Hepatic stellate cell (primary cell): ENCODE results near the gene XCL1.

Experiments
- DNase-seq: peaks from one replicate; pipeline ENCODE4 v3.0.0; 2011; ENCODE audit warnings: low spot score

XCL1 gene

DNA sequence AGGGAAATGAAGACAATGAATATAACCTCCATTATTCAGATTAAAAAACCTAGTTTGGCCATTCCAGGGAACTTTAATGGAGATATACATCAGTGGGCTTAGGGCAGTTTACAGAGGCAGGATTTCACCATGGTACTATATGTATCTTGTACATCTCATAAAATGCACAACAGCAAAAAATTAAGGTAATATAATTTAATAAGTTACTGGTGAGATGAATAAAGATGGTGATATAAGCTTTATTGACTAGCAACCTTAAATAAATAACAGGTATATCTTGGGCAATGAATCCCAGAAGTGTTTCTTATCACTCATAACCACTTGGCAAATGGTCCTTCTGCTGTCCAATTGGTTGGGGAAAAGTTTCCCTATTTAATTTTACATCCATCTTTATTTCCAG, 29.0 kb downstream of the XCL1 start:
- no peak for DNase-seq

DNA sequence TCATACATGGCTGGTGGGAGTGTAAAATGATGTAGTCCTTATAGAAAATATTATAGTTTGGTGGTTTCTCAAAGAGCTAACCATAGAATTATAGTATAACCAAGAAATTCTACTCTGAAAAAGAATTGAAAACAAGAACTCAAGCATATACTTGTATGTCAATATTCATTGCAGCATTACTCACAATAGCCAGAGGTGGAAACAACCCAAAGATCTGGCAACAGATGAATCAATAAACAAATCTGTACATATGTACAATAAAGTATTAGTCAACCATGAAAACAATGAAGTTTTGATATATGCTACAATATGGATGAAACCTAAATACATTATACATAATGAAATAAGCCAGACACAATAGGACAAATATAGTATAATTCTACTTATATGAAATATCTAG, 29.7 kb downstream of the XCL1 start:
- no peak for DNase-seq

DNA sequence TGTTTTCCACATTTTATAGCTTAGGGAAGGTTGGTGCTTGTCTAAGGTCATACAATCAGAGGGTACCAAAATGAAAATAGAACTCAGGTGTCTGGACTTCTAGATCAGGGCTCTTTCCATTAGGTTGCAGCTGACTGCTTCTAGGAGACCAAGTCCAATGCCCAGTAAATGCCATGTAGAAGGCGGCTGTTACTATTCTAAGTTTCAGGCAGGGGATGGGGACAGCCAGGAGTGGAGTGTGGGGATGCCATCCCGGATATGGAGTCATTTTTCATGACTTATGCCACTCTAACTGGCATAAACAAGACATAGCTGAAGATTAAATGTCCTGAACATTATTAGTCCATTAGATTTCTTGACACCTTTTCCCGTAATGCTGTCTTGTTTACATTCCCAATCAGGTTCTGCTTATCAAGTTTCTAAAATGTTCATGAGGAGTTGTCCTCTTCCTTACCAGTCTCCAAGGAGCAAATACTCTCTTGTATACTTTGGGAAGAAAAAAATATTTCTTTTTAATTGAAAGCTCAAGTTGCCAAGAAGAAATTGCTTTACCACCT, 31.5 kb downstream of the XCL1 start:
- DNase-seq = no peak

DNA sequence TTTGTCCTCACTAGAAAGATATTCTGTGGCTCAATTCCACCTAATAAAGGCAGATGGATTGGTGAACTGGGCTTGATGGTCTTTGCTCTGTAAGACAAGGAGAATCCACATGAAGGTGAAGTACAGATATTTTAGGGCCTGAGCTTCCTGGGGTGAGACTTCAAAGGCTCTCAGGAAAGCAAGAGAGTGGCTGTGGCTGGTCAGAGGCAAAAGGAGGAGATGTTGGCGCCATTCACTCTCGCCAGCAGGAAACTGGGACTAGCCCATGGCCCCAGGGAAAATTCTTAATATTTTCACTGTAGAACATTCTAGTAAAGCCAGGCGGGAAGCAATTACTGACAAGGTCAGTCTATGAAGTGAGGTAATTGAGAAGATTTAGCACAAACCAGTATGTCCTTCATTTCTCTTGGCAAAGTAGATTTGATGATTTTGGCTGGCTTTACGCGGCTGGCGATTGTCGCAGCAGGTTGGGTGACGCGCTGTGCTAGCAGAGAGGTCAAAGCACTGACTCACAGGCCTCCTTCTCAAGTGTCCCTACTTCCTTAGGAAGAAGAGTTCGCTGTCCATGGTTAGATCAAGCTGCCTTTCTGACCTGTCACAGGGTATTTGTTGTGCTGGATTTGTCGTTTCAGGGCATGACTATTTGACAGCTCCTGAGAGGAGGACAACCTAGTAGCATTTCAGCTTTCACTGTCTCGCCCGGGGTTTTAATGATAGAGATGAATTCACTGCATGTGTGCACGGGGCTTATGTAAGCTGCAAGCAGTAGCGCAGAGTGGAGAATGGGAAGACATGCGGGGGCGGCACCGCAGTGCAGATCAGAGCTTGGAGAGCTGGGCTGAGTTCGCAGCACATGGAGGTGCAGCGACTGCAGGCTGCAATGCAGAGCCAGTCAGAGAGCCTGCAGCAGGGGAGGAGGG, 32.7 kb downstream of the XCL1 start:
- DNase-seq = no peak

DNA sequence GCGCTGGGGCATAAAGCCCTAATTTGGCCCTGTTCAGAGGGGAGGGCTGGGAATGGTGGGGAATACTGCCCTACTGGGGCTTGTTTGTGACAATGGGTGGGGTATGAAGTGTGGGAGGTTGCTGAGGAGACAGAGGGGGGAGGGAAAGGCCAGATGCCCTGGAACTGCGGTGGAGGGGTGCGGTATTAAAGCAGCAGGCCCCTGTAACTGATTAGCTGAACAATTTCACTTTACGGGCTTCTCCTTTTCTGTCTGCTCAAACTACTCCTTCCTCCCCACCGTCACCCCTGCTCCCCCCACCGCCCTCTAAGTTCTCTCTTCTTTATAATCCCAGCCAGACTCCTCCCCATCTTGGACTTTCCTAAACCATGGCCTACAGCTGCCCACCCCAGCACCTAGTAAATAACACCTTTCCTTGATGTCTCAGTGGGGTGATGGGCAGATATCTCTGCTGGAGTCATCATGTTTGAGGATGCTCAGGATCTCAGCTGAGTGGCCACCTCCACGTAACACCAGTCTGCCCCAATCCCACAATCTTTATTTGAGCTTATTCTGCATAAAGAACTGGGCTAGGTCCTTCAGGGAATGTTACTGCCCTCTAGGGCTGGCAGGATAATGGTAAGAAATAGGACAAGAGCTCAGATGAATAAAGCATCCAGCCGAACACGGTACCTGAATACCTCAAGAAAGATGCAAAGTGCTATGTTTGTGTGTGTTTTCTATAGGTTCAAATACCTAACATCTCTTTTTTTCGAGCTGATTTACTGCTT, 33.5 kb downstream of the XCL1 start:
- DNase-seq = no peak

DNA sequence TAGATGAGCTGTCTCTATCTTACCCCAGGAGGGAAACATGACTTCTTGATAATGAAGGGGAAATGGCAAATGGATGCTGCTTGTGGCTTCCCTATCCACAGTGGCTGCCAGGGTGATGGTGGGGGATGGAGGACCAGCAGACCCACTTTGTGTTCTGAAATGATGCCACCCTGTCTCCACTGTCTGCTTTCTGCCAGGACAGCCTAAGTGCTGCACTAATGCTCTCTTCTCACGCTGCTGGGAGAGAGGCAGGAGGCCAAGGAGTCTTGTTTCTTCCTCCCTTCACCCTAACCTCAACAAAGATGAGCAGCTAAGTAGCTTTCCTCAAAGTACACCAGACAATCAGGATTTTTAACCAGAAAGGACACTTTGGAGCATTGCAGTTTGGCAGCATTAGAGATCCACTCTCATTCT, 36.6 kb downstream of the XCL1 start:
- no peak for DNase-seq

DNA sequence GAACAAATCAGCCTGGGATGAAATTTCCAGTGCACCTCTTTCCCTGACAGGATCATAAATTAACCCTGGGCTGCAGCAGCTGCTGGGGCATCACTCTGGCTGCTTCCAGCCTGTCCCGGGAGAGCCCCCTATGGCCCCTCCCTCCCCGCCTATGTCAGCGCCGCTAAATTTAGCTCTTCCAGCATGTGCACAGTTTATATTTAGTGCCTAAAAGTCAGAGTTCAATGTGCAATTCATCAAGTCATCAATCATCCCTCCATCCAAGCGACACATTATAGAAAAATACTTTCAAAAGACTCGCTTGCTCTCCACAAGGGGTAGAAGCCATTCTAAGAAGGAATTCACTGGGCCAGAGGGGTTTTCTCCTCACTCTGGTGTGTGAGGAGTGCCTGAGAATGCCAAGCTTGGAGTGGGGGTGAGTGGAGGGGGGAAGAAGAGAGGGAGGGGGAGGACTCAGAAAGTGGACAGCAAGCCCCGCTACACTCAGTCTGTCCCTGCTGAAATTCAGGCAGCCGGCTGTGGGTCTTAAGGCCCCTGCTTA, 37.4 kb downstream of the XCL1 start:
- no peak for DNase-seq

DNA sequence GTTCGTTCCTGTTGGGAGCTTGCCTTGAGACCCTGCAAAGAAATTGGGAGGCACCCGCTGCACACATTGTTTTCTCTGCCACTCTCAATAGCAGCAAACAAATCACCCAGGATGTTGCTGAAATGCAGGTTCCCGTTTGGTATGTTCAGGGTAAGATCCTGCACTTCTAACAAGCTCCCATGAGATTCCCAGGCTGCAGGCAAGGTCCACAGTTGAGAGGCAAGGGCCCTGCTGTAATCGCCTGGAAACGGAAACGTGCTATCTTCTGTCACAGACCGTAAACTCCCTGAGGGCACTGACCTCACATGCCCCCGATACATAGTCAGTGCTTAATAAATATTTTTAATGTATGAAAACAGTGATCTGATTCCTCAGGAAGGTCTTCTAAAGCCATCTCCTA, 37.8 kb downstream of the XCL1 start:
- DNase-seq = no peak

DNA sequence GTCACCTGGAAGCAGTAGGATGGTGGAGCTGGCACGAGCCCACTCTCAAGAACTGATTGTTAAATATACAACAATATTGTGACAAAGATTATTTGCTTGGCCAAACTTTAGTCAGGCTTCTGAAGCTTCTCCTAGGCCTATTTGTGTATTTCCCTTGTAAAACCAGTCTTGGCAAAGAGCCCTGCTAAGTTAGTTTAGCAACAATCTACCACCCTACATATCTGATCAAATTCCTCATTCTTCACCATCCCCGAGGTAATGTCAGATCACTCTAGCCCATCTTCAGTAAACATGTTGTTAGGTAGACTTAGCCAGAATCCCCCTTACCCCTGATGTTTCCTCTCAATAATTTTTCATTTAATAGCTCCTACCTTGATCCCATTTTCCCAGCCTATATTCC, 39.6 kb downstream of the XCL1 start:
- DNase-seq = no peak

DNA sequence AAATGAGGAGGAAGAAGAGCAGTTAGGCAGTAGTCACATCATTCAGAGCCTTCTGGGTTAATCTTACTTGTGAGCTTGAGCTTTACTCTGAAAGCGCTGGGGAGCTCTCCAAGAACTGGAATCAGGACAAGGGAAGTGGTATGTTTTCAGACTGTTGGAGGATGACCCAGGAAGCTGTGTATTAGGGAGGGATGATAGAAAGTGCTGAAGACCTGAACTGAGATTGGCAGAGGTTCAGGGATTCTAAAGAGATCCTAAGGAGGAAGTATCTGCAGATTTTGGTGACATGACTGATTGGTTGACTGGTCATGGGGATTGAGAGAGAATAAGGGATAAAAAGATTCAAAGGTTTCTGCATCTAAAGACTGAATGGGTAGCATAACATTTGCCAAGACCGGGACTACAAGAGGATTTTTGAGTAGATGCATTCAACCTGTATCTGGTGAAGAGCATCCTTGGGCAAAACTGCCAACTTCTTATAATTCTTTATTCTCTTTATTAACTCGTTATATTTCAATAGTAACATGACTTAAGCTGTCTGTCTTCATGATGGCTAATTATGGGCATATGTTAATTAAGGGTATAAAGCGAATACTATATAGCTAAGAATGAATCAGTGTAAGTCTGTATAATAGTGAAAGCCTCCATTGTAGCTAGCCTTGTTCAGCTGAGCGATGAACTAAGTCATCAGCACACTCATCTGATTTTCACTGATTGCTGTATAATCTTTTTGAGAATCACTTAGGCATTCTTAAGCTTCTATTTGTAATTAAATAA, 41.8 kb downstream of the XCL1 start:
- DNase-seq = no peak

DNA sequence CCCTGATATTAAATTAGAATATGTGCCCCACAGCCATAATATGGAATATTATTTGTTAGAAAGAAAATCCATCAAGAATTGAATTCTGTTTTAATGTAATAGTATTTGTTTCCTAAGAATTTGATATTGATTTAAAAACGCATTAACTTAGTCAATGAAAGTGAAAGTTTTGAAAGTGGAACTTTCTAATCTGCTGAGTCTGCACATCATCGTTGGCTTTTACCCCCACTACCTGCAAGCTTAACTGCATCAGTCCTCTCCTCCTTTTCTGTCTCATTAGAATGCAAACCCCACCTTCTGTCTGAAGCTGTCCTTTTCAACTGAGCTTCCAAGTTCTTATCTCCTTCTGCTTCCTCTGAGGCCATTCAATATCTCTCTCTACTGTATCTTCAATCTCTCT, 42.5 kb downstream of the XCL1 start:
- no peak for DNase-seq

DNA sequence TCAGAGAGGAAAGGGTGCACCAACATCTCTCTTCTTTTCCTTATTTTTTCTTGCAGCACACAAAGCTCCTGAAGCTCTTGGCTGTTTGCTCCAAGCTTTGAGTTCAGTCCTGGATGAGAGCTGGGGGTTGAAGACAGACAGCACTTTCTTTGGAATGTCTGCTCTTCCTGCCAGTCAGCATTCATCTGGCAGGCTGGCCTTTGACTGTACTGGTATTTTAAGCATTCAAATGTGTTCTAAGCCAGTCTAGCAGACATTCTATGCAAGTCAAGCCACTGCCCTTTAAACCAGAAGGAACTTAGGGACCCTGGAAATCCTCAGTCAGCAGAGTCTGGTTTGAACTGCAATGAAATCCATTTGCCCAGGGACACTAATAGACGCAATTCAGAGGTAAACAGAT, 45.0 kb downstream of the XCL1 start:
- DNase-seq = no peak

DNA sequence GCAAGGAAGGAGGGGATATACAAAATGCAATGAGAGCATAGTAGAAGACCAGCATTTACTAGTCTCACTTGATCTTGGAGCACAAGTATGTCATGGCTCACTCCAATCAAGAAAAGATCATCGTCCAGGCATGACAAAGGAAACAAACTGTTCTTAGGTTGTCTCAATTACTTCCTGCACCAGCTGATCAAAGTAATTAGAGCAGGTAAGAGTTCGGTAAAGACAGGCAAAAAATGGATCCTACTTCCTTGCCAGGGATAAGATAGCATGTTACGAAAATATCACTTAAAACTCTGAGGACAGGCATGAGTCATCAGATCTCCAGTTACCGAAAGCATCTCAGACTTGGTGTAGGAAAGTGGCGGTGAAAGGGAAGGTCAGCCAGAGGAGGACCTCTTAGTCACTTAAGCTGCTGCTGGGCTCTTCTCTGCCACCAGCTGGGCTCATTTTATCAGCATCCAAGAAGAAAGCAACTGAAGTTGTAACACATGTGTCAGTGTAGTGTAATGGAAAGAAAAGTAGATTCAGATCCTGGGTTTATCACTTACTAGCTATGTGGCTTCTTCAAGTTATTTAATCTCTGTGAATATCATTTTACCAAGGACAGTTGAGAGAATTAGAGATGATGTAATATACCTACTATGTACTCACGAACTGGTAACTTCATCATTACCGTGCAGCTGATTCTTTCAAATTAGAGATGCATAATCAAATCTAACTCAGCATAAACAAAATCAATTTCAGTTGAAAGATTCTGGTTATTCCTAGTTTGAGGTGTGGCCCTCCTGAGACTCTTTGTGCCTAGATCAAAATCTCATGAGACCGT, 46.8 kb downstream of the XCL1 start:
- no peak for DNase-seq

DNA sequence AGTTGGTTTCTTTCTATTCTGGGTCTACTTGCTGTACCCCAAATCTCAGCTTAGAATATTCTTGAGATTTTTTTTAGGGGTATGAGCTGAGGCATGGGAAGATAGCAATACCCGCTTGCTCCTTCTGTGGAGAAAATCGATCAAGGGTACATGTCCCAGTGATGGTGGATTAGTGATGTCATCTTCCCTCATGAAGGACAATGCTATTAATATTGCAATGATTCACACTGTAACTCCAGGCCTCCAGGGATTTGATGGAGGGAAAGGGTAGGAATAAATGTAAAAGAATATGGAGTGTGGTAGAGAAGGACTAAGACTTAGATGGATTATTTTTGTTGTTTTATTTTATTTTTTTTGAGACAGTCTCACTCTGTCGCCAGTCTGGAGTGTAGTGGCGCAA, 47.4 kb downstream of the XCL1 start:
- no peak for DNase-seq

DNA sequence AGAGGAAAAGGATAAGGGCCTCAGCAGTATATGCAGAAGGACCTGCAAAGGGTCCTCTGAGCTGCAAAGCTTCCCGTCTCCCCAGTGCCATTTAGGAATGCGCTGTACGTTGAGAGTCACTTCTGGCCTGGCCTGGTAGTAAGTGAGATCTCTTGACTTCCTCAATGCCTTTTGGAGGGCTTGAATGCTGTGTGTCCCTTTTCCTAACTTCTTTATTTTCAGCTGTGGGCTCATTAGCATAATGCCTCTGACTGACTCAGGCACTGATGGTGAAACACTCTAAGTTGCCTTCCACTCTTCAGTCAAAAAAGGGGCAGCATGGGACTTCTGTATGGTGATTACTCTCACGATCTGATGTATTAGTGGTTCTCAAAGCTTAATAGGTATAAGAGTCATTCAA, 49.9 kb downstream of the XCL1 start:
- DNase-seq = no peak

DNA sequence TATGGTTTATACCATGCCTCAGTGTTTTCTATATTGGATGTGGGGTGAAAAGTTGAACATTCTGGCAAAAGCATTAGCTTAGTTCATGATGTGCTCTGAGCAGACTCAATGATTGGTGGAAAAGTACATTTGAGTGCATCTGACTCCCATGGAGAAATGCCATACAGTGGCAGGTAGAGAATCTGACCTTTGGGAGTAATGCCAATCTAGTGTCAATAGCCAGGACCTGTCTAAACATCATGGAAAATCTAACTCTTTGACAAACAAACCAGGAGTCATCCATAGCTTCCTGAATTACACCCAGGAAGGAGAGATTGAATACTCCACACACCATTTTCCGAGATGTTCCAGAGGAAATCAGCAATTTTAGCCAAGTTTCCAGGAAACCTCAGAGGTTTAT, 51.0 kb downstream of the XCL1 start:
- no peak for DNase-seq

DNA sequence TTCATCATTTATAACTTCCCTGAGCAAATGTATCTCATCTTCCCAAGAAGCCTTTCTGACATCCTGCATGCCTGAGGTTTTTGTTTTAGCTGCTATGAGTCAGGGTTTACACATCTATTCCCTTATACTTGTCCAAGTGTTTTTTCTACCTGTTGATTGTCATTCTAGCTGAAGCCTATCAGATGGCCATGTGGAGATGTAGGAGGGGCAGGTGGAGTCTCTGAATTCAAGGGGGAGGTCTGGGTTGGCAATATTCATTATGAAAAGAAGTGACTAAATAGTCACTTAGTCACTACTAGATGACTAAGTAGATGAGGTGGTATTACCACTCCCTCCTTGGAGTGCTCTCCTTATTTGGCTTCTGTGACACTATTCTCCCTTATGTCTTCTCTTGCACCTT, 52.4 kb downstream of the XCL1 start:
- DNase-seq = no peak

DNA sequence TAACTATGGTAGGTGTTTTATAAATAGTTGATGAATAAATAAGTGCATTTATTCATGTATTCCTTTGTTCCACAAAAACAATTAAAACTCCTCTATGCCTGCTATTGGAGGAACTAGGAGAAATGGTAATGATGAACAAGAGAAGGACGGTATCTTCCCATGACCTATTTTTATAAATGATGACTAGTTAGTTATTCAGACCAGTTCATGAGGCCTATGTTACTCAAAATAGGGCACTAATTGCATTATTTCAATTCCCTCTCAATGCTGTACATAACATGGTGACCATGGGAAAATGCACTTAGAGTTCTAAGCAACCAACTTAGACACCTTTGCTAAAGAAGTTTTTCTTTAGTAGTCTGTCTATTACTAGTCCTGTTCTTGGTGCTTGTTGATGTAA, 53.1 kb downstream of the XCL1 start:
- DNase-seq = no peak
